Liver (tissue), 9 donors: ENCODE measurements around the gene STK11IP. TPM values are rescaled to one million over a fixed set of nuclear protein-coding genes. Genes with fewer than 3 reads are reported as not detected.

Experiments
- DNase-seq: peaks from one replicate; pipeline ENCODE4 v3.0.0-alpha.2; 2017; ENCODE audit warnings: low spot score
- H3K27ac ChIP-seq, 2 donors: one replicate each; pipeline ENCODE4 v1.7.0; 2013; ENCODE audit warnings: inconsistent platforms in 2 of 2, low read length in 2 of 2, control low read depth in 1 of 2, low read depth in 1 of 2, mild to moderate bottlenecking in 1 of 2
- H3K27me3 ChIP-seq, 4 donors: one replicate each; pipeline versions ENCODE4 v1.6.1 to v1.7.0; 2013; ENCODE audit warnings: low read length in 3 of 4, inconsistent platforms in 1 of 4, mild to moderate bottlenecking in 1 of 4, moderate library complexity in 1 of 4; ENCODE audit not compliant: control insufficient read depth in 4 of 4, insufficient read depth in 4 of 4
- H3K36me3 ChIP-seq, 4 donors: one replicate each; pipeline versions ENCODE4 v1.6.1 to v1.7.0; 2013; ENCODE audit warnings: low read length in 3 of 4, mild to moderate bottlenecking in 3 of 4, low read depth in 1 of 4, moderate library complexity in 1 of 4; ENCODE audit not compliant: control insufficient read depth in 4 of 4, insufficient read depth in 3 of 4
- H3K4me1 ChIP-seq, 4 donors: one replicate each; pipeline versions ENCODE4 v1.6.1 to v1.7.0; 2013; ENCODE audit warnings: low read length in 3 of 4, mild to moderate bottlenecking in 3 of 4, moderate library complexity in 1 of 4; ENCODE audit not compliant: control insufficient read depth in 4 of 4, insufficient read depth in 4 of 4
- H3K4me3 ChIP-seq, 3 donors: one replicate each; pipeline versions ENCODE4 v1.6.1 to v1.7.0; 2013; ENCODE audit warnings: low read length in 3 of 3, control low read depth in 1 of 3, low read depth in 1 of 3, mild to moderate bottlenecking in 1 of 3
- H3K9ac ChIP-seq, 2 donors: one replicate each; pipeline ENCODE4 v1.7.0; 2013; ENCODE audit warnings: low read length in 2 of 2, mild to moderate bottlenecking in 2 of 2, moderate library complexity in 2 of 2, control low read depth in 1 of 2, low read depth in 1 of 2
- H3K9me3 ChIP-seq, 4 donors: one replicate each; pipeline versions ENCODE4 v1.6.1 to v1.7.0; 2013; ENCODE audit warnings: low read length in 3 of 4; ENCODE audit not compliant: control insufficient read depth in 4 of 4
- CTCF ChIP-seq: fragments of 150-350 bp; IDR thresholded peaks from 2 replicates; pipeline ENCODE4 v1.5.1; 2017; ENCODE audit warnings: improper control_type of control experiment, low read depth, low read length; ENCODE audit not compliant: missing input control
- EGR1 ChIP-seq, 2 donors: IDR thresholded peaks; 2 replicates each; pipeline ENCODE4 v1.6.1; 2016 to 2018; ENCODE audit warnings: antibody characterized with exemption in 2 of 2, low read depth in 2 of 2
- FOXA2 ChIP-seq: IDR thresholded peaks from 2 replicates; pipeline ENCODE4 v1.6.1; 2016; ENCODE audit warnings: antibody characterized with exemption
- GABPA ChIP-seq, 2 donors: IDR thresholded peaks in 1 of 2; conservative IDR thresholded peaks in 1 of 2; 2 replicates each; pipeline ENCODE4 v1.6.1; 2016; ENCODE audit warnings: antibody characterized with exemption in 2 of 2, mild to moderate bottlenecking in 1 of 2, moderate library complexity in 1 of 2
- HNF4A ChIP-seq, 2 donors: conservative IDR thresholded peaks; 2 replicates each; pipeline ENCODE4 v1.6.1; 2016; ENCODE audit warnings: antibody characterized with exemption in 2 of 2, mild to moderate bottlenecking in 2 of 2
- HNF4G ChIP-seq: IDR thresholded peaks from 2 replicates; pipeline ENCODE4 v1.6.1; 2016; ENCODE audit warnings: antibody characterized with exemption
- JUND ChIP-seq, 2 donors: IDR thresholded peaks; 2 replicates each; pipeline ENCODE4 v1.6.1; 2016; ENCODE audit warnings: antibody characterized with exemption in 2 of 2
- NR2F2 ChIP-seq: IDR thresholded peaks from 2 replicates; pipeline ENCODE4 v1.6.1; 2016; ENCODE audit warnings: antibody characterized with exemption
- RAD21 ChIP-seq, 2 donors: IDR thresholded peaks; 2 replicates each; pipeline ENCODE4 v1.6.1; 2016; ENCODE audit warnings: antibody characterized with exemption in 2 of 2, mild to moderate bottlenecking in 2 of 2
- REST ChIP-seq: IDR thresholded peaks from 2 replicates; pipeline ENCODE4 v1.6.1; 2016; ENCODE audit warnings: antibody characterized with exemption, mild to moderate bottlenecking
- RXRA ChIP-seq, 2 donors: IDR thresholded peaks; 2 replicates each; pipeline ENCODE4 v1.6.1; 2017 to 2018; ENCODE audit warnings: antibody characterized with exemption in 2 of 2, mild to moderate bottlenecking in 1 of 2
- TAF1 ChIP-seq: conservative IDR thresholded peaks from 2 replicates; pipeline ENCODE4 v1.6.1; 2016; ENCODE audit warnings: antibody characterized with exemption, mild to moderate bottlenecking
- YY1 ChIP-seq: IDR thresholded peaks from 2 replicates; pipeline ENCODE4 v1.6.1; 2016; ENCODE audit warnings: antibody characterized with exemption, mild to moderate bottlenecking
- WGBS: extraction: QIAGEN DNeasy Blood & Tissue Kit; methylation state at CpG from one replicate; pipeline ENCODE4 v1.1.7; 2013; 5-methylcytosine and 5-hydroxymethylcytosine counted together
- polyA plus RNA-seq, 2 donors: library from polyadenylated mRNA; stranded (reverse) in 1 of 2; unstranded in 1 of 2; fragments of 200-250 nt in 1 of 2; fragments of >200 nt in 1 of 2; fragmentation: Nextera tagmentation in 1 of 2; extraction: Ambion mirVana in 1 of 2; gene quantifications; one replicate each; pipeline versions ENCODE4 v1.2.1 to v1.2.3, GENCODE V29; 2013 to 2015
- total RNA-seq, 2 donors: library from RNA; depleted of rRNA; stranded (reverse); fragments of >200 nt; gene quantifications; one replicate each; pipeline ENCODE4 v1.2.3, GENCODE V29; 2014
- TF ChIP-seq, protein P1 (sequence below): IDR thresholded peaks from 2 replicates; pipeline ENCODE4 v1.6.1; 2016; ENCODE audit warnings: antibody characterized with exemption
- TF ChIP-seq, protein P2 (sequence below): IDR thresholded peaks from 2 replicates; pipeline ENCODE4 v1.6.1; 2016; ENCODE audit warnings: antibody characterized with exemption
- donor health status: healthy.
- donor health status: healthy.
- donor health status: healthy.
- donor health status: healthy.
- donor health status: healthy.

The STK11IP gene
- total and polyA plus RNA-seq, 4 donors, result 2.9 to 8.4 (median 6.4) TPM

- no peak overlapping the region for H3K4me3 ChIP-seq
- no peak overlapping the region for H3K27ac ChIP-seq
- WGBS, result 97% methylated on average over 11 of the region's 11 CpGs
- H3K9ac ChIP-seq, result no peak overlapping the region
- no peak for TF ChIP-seq REST
- DNase-seq, result no peak
- peaks cover 0 to 6% (median 0%) of the 10 kb centered on the region in 4 donors for H3K4me1 ChIP-seq
- no peaks in the 10 kb centered on the region for H3K9me3 ChIP-seq
- H3K27me3 ChIP-seq, result no peaks in the 10 kb centered on the region
- H3K36me3 ChIP-seq, result peaks cover 0 to 14% (median 7%) of the 10 kb centered on the region in 4 donors
Observed at GRCh38 chr2:219614076-219614860, 16.6 kb downstream of the STK11IP start.

DNA sequence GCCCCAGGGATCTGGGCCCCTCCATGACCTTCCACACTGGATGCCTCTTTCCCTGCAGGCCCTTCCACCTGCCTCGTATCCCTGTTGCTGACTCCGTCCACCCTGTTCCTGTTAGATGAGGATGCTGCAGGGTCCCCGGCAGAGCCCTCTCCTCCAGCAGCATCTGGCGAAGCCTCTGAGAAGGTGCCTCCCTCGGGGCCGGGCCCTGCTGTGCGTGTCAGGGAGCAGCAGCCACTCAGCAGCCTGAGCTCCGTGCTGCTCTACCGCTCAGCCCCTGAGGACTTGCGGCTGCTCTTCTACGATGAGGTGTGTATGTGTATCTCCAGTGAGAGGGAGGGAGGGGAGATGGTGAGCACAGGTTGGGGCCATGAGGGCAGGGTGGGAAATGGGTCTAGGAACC, 17.4 kb downstream of the STK11IP start:
- Histone ChIP-seq H3K27ac (no peak overlapping the region), H3K27me3 (no peaks in the 10 kb centered on the region), H3K4me1 (peaks cover 0 to 6% (median 0%) of the 10 kb centered on the region in 4 donors), H3K36me3 (peaks cover 0 to 13% (median 7%) of the 10 kb centered on the region in 4 donors), H3K9ac (no peak overlapping the region), H3K4me3 (no peak overlapping the region), H3K9me3 (no peaks in the 10 kb centered on the region)
- no peak for DNase-seq
- 95% methylated on average over 11 of the region's 11 CpGs for WGBS
- no peak for TF ChIP-seq JUND (IDR thresholded peaks at IDR 0.05)
- TF ChIP-seq FOXA2, result no peak
- no peak for TF ChIP-seq YY1
- TF ChIP-seq, protein P1, sequence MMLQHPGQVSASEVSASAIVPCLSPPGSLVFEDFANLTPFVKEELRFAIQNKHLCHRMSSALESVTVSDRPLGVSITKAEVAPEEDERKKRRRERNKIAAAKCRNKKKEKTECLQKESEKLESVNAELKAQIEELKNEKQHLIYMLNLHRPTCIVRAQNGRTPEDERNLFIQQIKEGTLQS, result no peak
- no peak for TF ChIP-seq HNF4G
- no peak for TF ChIP-seq CTCF
- no peak for TF ChIP-seq RXRA (IDR thresholded peaks at IDR 0.05)
- no peak for TF ChIP-seq RAD21 (IDR thresholded peaks at IDR 0.05)
- TF ChIP-seq EGR1 (IDR thresholded peaks at IDR 0.05; ENCODE audit: low read depth in 2 of 2), result no peak
- TF ChIP-seq NR2F2, result no peak
- TF ChIP-seq HNF4A (conservative IDR thresholded peaks at IDR 0.05), result no peak
- TF ChIP-seq, protein P2, sequence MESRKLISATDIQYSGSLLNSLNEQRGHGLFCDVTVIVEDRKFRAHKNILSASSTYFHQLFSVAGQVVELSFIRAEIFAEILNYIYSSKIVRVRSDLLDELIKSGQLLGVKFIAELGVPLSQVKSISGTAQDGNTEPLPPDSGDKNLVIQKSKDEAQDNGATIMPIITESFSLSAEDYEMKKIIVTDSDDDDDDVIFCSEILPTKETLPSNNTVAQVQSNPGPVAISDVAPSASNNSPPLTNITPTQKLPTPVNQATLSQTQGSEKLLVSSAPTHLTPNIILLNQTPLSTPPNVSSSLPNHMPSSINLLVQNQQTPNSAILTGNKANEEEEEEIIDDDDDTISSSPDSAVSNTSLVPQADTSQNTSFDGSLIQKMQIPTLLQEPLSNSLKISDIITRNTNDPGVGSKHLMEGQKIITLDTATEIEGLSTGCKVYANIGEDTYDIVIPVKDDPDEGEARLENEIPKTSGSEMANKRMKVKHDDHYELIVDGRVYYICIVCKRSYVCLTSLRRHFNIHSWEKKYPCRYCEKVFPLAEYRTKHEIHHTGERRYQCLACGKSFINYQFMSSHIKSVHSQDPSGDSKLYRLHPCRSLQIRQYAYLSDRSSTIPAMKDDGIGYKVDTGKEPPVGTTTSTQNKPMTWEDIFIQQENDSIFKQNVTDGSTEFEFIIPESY, result no peak
- no peak for TF ChIP-seq TAF1
- TF ChIP-seq GABPA (IDR thresholded peaks at IDR 0.05 in 1 of 2, conservative IDR thresholded peaks at IDR 0.05 in 1 of 2), result no peak
